A549 treated with Mapracorat at 1 μM for 4 hours (cell line): ENCODE data around the gene UIMC1. TPM values are rescaled to one million over a fixed set of nuclear protein-coding genes. Genes with fewer than 3 reads are reported as not detected.

ENCODE experiments used
- total RNA-seq: library from RNA; stranded (reverse); fragments of 200-300 nt; extraction: Qiagen RNA extraction; gene quantifications from 5 replicates; pipeline ENCODE4 v1.2.3, GENCODE V29; 2022

Gene UIMC1
- total RNA-seq, result 40.5 to 45.7 TPM (median 43.2 TPM) in 5 replicates

GRCh38 chr5:177006265-177006972, at the start of gene UIMC1:
UIMC1 (minus strand) TSS chr5:177006779; CDS start chr5:176982615, 24,164 bp downstream.

DNA sequence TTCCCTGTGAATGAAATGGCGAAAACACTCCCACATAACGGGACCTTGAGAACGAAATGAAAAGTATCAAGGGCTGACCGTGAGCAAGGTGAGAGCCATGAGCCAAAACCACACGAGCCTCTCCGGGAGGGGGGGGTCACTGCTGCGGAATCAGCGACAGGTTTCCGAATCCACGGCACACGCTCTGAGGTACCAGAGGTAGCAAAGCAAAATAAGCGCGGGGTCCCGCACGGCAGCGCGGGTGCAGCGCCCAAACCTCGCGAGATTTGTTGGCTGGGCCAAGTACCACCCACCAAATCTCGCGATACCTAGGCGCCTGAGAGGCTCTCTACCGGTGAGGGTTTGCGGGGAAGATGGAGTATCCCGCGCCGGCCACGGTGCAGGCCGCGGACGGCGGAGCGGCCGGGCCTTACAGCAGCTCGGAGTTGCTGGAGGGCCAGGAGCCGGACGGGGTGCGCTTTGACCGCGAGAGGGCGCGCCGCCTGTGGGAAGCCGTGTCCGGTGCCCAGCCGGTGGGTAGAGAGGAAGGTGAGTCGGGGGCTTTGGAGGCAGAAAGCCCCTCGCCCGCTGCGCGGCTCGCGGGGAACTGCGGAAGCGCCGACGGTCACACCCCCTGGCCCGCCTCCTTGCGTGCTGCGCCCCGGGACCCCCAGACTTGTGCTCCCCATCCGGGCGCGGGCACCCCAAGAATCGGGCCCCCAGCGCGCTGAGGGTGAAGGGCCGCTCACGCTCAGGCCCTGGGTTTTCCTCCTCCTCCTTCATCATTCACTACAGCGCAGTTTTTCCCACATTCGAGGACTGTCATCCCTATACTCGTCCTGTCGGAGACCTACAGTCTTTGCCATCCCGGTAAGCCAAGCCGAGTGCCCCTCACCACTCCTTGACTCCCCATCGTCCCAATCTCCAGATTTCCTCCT, 16.1 kb upstream of the UIMC1 start, which contains the start of gene ZNF346:
Gene ZNF346, plus strand, starts transcription at position 311 of the 917 bp plus-strand sequence. Its CDS starts 43 bp downstream, at position 354.

GRCh38 chr5:176899296-176899891, 107.2 kb downstream of the UIMC1 start, which contains the start of gene HK3:
HK3 (minus strand) TSS chr5:176899346; CDS start chr5:176896159, 3,187 bp downstream.

Other genes starting within 250 kb of the UIMC1 start
- 0.39 to 0.71 TPM (median 0.57 TPM) in 5 replicates for gene UNC5A, start 196.2 kb downstream of the UIMC1 start, total RNA-seq
- gene HK3, start 107.4 kb downstream of the UIMC1 start, total RNA-seq, result not detected in 5 replicates
- 8.2 to 11.2 TPM (median 10.4 TPM) in 5 replicates for gene ZNF346, start 15.9 kb upstream of the UIMC1 start, total RNA-seq
- 15.1 to 25.5 TPM (median 22.5 TPM) in 5 replicates for gene FGFR4, start 80.1 kb upstream of the UIMC1 start, total RNA-seq
- gene NSD1, start 127.0 kb upstream of the UIMC1 start, total RNA-seq, result 17.1 to 22.0 TPM (median 21.2 TPM) in 5 replicates